WTC11 (cell line): ENCODE data around the gene DYNLL2. TPM values are rescaled to one million over a fixed set of nuclear protein-coding genes. Genes with fewer than 3 reads are reported as not detected.

Experiments
- ATAC-seq: fragments of 200-7000 bp; cut with Tn5 transposase; 2 replicates; pipeline ENCODE4 v1.10.0; 2021; ENCODE audit warnings: mild to moderate bottlenecking, moderate library complexity
- CTCF ChIA-PET: fragments of 300-600 bp; sonication (Branson Sonifier 250); formaldehyde crosslinking; loops from one replicate; lab custom pipeline; 2021; ENCODE audit warnings: antibody characterized with exemption; lab: Charles Lee
- POLR2A ChIA-PET: fragments of 350-600 bp; sonication (Branson Sonifier 250); formaldehyde crosslinking; loops from one replicate; lab custom pipeline; 2021; ENCODE audit warnings: antibody characterized with exemption; lab: Charles Lee
- DNase-seq: peaks from one replicate; pipeline ENCODE4 v3.0.0; 2021; ENCODE audit warnings: low spot score
- H3K27ac Mint-ChIP-seq: 2 replicates; pipeline ENCODE4 v1.8.0; 2021; ENCODE audit warnings: mixed read lengths
- H3K27me3 Mint-ChIP-seq: 2 replicates; pipeline ENCODE4 v1.8.0; 2021; ENCODE audit warnings: low read depth, mild to moderate bottlenecking, moderate library complexity, mixed read lengths
- H3K36me3 Mint-ChIP-seq: 2 replicates; pipeline ENCODE4 v1.8.0; 2021; ENCODE audit warnings: mixed read lengths
- H3K4me1 Mint-ChIP-seq: 2 replicates; pipeline ENCODE4 v1.8.0; 2022; ENCODE audit warnings: mixed read lengths
- H3K4me3 Mint-ChIP-seq: 2 replicates; pipeline ENCODE4 v1.8.0; 2021; ENCODE audit warnings: mild to moderate bottlenecking, moderate library complexity, mixed read lengths
- H3K9me3 Mint-ChIP-seq: 2 replicates; pipeline ENCODE4 v1.8.0; 2021; ENCODE audit warnings: mixed read lengths
- AR ChIP-seq: fragments of 250-450 bp; sonication (Bioruptor Pico); IDR thresholded peaks from 2 replicates; pipeline ENCODE4 v1.9.0; 2021; ENCODE audit warnings: mild to moderate bottlenecking
- CREM ChIP-seq: sonication (generic); formaldehyde crosslinking; IDR thresholded peaks from 2 replicates; pipeline ENCODE4 v1.8.1; 2022; ENCODE audit warnings: mild to moderate bottlenecking, missing genetic modification reagents, moderate library complexity
- ERG ChIP-seq: fragments of 250-450 bp; sonication (Bioruptor Pico); IDR thresholded peaks from 2 replicates; pipeline ENCODE4 v1.8.0; 2021; ENCODE audit warnings: mild to moderate bottlenecking
- GRHL2 ChIP-seq: fragments of 250-450 bp; sonication (Bioruptor Pico); IDR thresholded peaks from 2 replicates; pipeline ENCODE4 v1.8.0; 2022; ENCODE audit warnings: mild to moderate bottlenecking, moderate library complexity; ENCODE audit not compliant: insufficient replicate concordance, severe bottlenecking
- RELA ChIP-seq: sonication (generic); formaldehyde crosslinking; IDR thresholded peaks from 2 replicates; pipeline ENCODE4 v1.8.1; 2022; ENCODE audit warnings: missing genetic modification reagents, mild to moderate bottlenecking, borderline replicate concordance
- RORB ChIP-seq: fragments of 250-450 bp; sonication (Bioruptor Pico); IDR thresholded peaks from 2 replicates; pipeline ENCODE4 v1.9.0; 2021; ENCODE audit warnings: mild to moderate bottlenecking
- SOX15 ChIP-seq: fragments of 250-450 bp; sonication (Bioruptor Pico); IDR thresholded peaks from 2 replicates; pipeline ENCODE4 v1.9.0; 2021; ENCODE audit warnings: mild to moderate bottlenecking
- total RNA-seq: library from RNA; stranded (reverse); gene quantifications from 3 replicates; pipeline ENCODE4 v1.2.3, GENCODE V29; 2021
- TF ChIP-seq, protein P1 (sequence below): sonication (generic); formaldehyde crosslinking; IDR thresholded peaks from 2 replicates; pipeline ENCODE4 v1.8.1; 2023; ENCODE audit warnings: mild to moderate bottlenecking, missing genetic modification reagents, borderline replicate concordance
- TF ChIP-seq, protein P2 (sequence below): sonication (generic); formaldehyde crosslinking; IDR thresholded peaks from 2 replicates; pipeline ENCODE4 v1.8.0; 2022; ENCODE audit warnings: mild to moderate bottlenecking, missing genetic modification reagents
- TF ChIP-seq, protein P3 (sequence below): sonication (generic); formaldehyde crosslinking; IDR thresholded peaks from 2 replicates; pipeline ENCODE4 v1.8.0; 2022; ENCODE audit warnings: missing genetic modification reagents
- TF ChIP-seq, protein P4 (sequence below): sonication (generic); formaldehyde crosslinking; IDR thresholded peaks from 2 replicates; pipeline ENCODE4 v1.8.1; 2022; ENCODE audit warnings: low read depth, mild to moderate bottlenecking, moderate library complexity, missing genetic modification reagents, borderline replicate concordance
- TF ChIP-seq, protein P5 (sequence below): fragments of 250-450 bp; sonication (Bioruptor Pico); conservative IDR thresholded peaks from 2 replicates; pipeline ENCODE4 v1.9.0; 2021; ENCODE audit warnings: mild to moderate bottlenecking
- TF ChIP-seq, protein P6 (sequence below): sonication (generic); formaldehyde crosslinking; IDR thresholded peaks from 2 replicates; pipeline ENCODE4 v1.8.1; 2023; ENCODE audit warnings: mild to moderate bottlenecking, missing genetic modification reagents
- TF ChIP-seq, protein P7 (sequence below): sonication (generic); formaldehyde crosslinking; IDR thresholded peaks from 2 replicates; pipeline ENCODE4 v1.8.1; 2023; ENCODE audit warnings: mild to moderate bottlenecking, moderate library complexity, missing genetic modification reagents

Gene DYNLL2
- total RNA-seq, 1 experiment from 2014 or later = 34.6 TPM

- no peak for DNase-seq
- CTCF ChIA-PET = no interaction called here
- no peaks in the 10 kb centered on the region; the same call in 1 of the 2 replicates for H3K27me3 Mint-ChIP-seq
- POLR2A ChIA-PET = no interaction called here
- H3K36me3 Mint-ChIP-seq = no peaks in the 10 kb centered on the region
- no peak overlapping the region for H3K27ac Mint-ChIP-seq
- no peak for ATAC-seq
- H3K4me1 Mint-ChIP-seq = peaks cover 5% of the 10 kb centered on the region
- H3K4me3 Mint-ChIP-seq = no peak overlapping the region
- no peaks in the 10 kb centered on the region for H3K9me3 Mint-ChIP-seq
- TF ChIP-seq CREM (CRISPR knock-in tag) (no peak), SOX15 (CRISPR knock-in tag) (no peak), AR (CRISPR knock-in tag) (no peak), RORB (CRISPR knock-in tag) (no peak), ERG (CRISPR knock-in tag) (no peak), GRHL2 (CRISPR knock-in tag) (no peak), RELA (CRISPR knock-in tag) (no peak)
- TF ChIP-seq, protein P1, sequence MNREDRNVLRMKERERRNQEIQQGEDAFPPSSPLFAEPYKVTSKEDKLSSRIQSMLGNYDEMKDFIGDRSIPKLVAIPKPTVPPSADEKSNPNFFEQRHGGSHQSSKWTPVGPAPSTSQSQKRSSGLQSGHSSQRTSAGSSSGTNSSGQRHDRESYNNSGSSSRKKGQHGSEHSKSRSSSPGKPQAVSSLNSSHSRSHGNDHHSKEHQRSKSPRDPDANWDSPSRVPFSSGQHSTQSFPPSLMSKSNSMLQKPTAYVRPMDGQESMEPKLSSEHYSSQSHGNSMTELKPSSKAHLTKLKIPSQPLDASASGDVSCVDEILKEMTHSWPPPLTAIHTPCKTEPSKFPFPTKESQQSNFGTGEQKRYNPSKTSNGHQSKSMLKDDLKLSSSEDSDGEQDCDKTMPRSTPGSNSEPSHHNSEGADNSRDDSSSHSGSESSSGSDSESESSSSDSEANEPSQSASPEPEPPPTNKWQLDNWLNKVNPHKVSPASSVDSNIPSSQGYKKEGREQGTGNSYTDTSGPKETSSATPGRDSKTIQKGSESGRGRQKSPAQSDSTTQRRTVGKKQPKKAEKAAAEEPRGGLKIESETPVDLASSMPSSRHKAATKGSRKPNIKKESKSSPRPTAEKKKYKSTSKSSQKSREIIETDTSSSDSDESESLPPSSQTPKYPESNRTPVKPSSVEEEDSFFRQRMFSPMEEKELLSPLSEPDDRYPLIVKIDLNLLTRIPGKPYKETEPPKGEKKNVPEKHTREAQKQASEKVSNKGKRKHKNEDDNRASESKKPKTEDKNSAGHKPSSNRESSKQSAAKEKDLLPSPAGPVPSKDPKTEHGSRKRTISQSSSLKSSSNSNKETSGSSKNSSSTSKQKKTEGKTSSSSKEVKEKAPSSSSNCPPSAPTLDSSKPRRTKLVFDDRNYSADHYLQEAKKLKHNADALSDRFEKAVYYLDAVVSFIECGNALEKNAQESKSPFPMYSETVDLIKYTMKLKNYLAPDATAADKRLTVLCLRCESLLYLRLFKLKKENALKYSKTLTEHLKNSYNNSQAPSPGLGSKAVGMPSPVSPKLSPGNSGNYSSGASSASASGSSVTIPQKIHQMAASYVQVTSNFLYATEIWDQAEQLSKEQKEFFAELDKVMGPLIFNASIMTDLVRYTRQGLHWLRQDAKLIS = no peak
- TF ChIP-seq, protein P2, sequence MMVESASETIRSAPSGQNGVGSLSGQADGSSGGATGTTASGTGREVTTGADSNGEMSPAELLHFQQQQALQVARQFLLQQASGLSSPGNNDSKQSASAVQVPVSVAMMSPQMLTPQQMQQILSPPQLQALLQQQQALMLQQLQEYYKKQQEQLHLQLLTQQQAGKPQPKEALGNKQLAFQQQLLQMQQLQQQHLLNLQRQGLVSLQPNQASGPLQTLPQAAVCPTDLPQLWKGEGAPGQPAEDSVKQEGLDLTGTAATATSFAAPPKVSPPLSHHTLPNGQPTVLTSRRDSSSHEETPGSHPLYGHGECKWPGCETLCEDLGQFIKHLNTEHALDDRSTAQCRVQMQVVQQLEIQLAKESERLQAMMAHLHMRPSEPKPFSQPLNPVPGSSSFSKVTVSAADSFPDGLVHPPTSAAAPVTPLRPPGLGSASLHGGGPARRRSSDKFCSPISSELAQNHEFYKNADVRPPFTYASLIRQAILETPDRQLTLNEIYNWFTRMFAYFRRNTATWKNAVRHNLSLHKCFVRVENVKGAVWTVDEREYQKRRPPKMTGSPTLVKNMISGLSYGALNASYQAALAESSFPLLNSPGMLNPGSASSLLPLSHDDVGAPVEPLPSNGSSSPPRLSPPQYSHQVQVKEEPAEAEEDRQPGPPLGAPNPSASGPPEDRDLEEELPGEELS = no peak
- TF ChIP-seq, protein P3, sequence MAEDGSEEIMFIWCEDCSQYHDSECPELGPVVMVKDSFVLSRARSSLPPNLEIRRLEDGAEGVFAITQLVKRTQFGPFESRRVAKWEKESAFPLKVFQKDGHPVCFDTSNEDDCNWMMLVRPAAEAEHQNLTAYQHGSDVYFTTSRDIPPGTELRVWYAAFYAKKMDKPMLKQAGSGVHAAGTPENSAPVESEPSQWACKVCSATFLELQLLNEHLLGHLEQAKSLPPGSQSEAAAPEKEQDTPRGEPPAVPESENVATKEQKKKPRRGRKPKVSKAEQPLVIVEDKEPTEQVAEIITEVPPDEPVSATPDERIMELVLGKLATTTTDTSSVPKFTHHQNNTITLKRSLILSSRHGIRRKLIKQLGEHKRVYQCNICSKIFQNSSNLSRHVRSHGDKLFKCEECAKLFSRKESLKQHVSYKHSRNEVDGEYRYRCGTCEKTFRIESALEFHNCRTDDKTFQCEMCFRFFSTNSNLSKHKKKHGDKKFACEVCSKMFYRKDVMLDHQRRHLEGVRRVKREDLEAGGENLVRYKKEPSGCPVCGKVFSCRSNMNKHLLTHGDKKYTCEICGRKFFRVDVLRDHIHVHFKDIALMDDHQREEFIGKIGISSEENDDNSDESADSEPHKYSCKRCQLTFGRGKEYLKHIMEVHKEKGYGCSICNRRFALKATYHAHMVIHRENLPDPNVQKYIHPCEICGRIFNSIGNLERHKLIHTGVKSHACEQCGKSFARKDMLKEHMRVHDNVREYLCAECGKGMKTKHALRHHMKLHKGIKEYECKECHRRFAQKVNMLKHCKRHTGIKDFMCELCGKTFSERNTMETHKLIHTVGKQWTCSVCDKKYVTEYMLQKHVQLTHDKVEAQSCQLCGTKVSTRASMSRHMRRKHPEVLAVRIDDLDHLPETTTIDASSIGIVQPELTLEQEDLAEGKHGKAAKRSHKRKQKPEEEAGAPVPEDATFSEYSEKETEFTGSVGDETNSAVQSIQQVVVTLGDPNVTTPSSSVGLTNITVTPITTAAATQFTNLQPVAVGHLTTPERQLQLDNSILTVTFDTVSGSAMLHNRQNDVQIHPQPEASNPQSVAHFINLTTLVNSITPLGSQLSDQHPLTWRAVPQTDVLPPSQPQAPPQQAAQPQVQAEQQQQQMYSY (CRISPR knock-in tag) = no peak
- TF ChIP-seq, protein P4, sequence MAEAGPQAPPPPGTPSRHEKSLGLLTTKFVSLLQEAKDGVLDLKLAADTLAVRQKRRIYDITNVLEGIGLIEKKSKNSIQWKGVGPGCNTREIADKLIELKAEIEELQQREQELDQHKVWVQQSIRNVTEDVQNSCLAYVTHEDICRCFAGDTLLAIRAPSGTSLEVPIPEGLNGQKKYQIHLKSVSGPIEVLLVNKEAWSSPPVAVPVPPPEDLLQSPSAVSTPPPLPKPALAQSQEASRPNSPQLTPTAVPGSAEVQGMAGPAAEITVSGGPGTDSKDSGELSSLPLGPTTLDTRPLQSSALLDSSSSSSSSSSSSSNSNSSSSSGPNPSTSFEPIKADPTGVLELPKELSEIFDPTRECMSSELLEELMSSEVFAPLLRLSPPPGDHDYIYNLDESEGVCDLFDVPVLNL (CRISPR knock-in tag) = no peak
- TF ChIP-seq, protein P5, sequence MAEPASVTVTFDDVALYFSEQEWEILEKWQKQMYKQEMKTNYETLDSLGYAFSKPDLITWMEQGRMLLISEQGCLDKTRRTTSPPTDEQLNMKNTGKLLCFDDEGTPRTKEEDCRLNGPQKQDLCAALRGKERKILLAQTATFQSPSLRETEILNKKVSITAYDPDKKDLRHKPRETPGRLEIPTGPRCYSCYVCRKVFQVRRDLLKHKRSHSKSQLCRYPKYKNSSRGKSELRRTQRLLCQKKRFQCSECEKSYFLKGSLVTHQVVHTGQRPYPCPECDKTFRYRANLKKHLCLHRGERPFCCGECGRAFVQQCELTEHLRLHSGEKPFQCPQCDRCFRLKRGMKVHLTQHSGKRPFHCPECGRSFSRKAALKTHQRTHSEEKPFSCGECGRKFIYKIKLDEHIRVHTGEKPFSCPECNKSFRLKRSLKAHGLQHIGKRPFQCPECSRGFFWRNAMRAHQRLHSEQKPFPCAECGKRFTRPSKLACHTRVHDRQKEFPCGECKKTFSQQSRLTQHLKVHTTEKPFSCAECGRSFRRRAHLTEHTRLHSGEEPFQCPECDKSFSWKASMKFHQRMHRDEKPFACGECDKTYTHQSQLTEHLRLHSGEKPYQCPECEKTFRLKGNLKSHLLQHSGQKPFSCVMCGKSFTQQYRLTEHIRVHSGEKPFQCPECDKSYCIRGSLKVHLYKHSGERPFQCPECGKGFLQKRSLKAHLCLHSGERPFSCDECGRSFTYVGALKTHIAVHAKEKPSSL (CRISPR knock-in tag) = no peak
- TF ChIP-seq, protein P6, sequence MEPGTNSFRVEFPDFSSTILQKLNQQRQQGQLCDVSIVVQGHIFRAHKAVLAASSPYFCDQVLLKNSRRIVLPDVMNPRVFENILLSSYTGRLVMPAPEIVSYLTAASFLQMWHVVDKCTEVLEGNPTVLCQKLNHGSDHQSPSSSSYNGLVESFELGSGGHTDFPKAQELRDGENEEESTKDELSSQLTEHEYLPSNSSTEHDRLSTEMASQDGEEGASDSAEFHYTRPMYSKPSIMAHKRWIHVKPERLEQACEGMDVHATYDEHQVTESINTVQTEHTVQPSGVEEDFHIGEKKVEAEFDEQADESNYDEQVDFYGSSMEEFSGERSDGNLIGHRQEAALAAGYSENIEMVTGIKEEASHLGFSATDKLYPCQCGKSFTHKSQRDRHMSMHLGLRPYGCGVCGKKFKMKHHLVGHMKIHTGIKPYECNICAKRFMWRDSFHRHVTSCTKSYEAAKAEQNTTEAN (CRISPR knock-in tag) = no peak
- TF ChIP-seq, protein P7, sequence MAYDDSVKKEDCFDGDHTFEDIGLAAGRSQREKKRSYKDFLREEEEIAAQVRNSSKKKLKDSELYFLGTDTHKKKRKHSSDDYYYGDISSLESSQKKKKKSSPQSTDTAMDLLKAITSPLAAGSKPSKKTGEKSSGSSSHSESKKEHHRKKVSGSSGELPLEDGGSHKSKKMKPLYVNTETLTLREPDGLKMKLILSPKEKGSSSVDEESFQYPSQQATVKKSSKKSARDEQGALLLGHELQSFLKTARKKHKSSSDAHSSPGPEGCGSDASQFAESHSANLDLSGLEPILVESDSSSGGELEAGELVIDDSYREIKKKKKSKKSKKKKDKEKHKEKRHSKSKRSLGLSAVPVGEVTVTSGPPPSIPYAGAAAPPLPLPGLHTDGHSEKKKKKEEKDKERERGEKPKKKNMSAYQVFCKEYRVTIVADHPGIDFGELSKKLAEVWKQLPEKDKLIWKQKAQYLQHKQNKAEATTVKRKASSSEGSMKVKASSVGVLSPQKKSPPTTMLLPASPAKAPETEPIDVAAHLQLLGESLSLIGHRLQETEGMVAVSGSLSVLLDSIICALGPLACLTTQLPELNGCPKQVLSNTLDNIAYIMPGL (CRISPR knock-in tag) = no peak
Observed at GRCh38 chr17:58054641-58055040, 28.6 kb upstream of the DYNLL2 start.
